ENCODE measurements around the gene ZMPSTE24.
"Not testable (repeated sequence)": the region's sequence is repeated elsewhere in the genome, so short reads cannot be mapped to it uniquely, and the experiment has no call there.

ZMPSTE24 gene

GRCh38 chr1:40331403-40331802 lies 73.4 kb downstream of the ZMPSTE24 start:
- DNase-seq, result not testable (repeated sequence)

- no peak for DNase-seq
These were observed 74.7 kb downstream of the ZMPSTE24 start for GRCh38 chr1:40332695-40333094.

GRCh38 chr1:40337443-40337842 lies 79.4 kb downstream of the ZMPSTE24 start:
- no peak for DNase-seq

- peak; percentile 72 to 78 for DNase-seq
These were observed 80.8 kb downstream of the ZMPSTE24 start for GRCh38 chr1:40338745-40339419.

- DNase-seq, result peak; percentile 8 to 18
These were observed 81.6 kb downstream of the ZMPSTE24 start for GRCh38 chr1:40339420-40340323.

- no peak for DNase-seq
These were observed 83.7 kb downstream of the ZMPSTE24 start for GRCh38 chr1:40341491-40342380.

GRCh38 chr1:40342381-40342717 lies 84.3 kb downstream of the ZMPSTE24 start:
- DNase-seq, result not testable (repeated sequence)
